Osteocyte (in vitro differentiated cells): Measurements from ENCODE around the gene RAB39A. TPM values are rescaled to one million over a fixed set of nuclear protein-coding genes. Genes with fewer than 3 reads are reported as not detected.

Source experiments
- DNase-seq: peaks from one replicate; pipeline ENCODE4 v3.0.0; 2021; ENCODE audit warnings: mixed read lengths; ENCODE audit not compliant: unreplicated experiment; ENCODE audit errors: extremely low spot score
- H3K27ac Mint-ChIP-seq: one replicate; pipeline ENCODE4 v1.8.0; 2021; ENCODE audit warnings: mild to moderate bottlenecking, mixed read lengths; ENCODE audit not compliant: unreplicated experiment
- H3K27me3 Mint-ChIP-seq: one replicate; pipeline ENCODE4 v1.8.0; 2021; ENCODE audit warnings: mixed read lengths; ENCODE audit not compliant: unreplicated experiment
- H3K36me3 Mint-ChIP-seq: one replicate; pipeline ENCODE4 v1.8.0; 2021; ENCODE audit warnings: mixed read lengths; ENCODE audit not compliant: unreplicated experiment
- H3K4me1 Mint-ChIP-seq: one replicate; pipeline ENCODE4 v1.8.0; 2021; ENCODE audit warnings: mixed read lengths; ENCODE audit not compliant: unreplicated experiment
- H3K4me3 Mint-ChIP-seq: one replicate; pipeline ENCODE4 v1.8.0; 2021; ENCODE audit warnings: mild to moderate bottlenecking, moderate library complexity, mixed read lengths; ENCODE audit not compliant: unreplicated experiment
- H3K9me3 Mint-ChIP-seq: one replicate; pipeline ENCODE4 v1.8.0; 2021; ENCODE audit warnings: mixed read lengths; ENCODE audit not compliant: unreplicated experiment
- CTCF ChIP-seq: fragments of 200-600 bp; sonication (generic); IDR thresholded peaks from 2 replicates; pipeline ENCODE4 v1.5.0; 2021; ENCODE audit warnings: antibody characterized with exemption, mild to moderate bottlenecking, moderate library complexity
- total RNA-seq: library from RNA; stranded (reverse); gene quantifications from 2 replicates; pipeline ENCODE4 v1.2.1, GENCODE V29; 2021

The RAB39A gene
- total RNA-seq, 1 donor from 2014 or later: not detected

- Mint-ChIP-seq H3K27me3 (no peaks in the 10 kb centered on the region), H3K4me1 (no peaks in the 10 kb centered on the region), H3K27ac (no peak overlapping the region), H3K36me3 (no peaks in the 10 kb centered on the region), H3K9me3 (no peaks in the 10 kb centered on the region), H3K4me3 (no peak overlapping the region)
- no peak for DNase-seq
- TF ChIP-seq CTCF: no peak
These were observed 22.9 kb downstream of the RAB39A start for GRCh38 chr11:107951155-107951554.

- Mint-ChIP-seq H3K27me3 (peaks cover 2% of the 10 kb centered on the region), H3K4me3 (no peak overlapping the region)
These were observed 25.2 kb downstream of the RAB39A start for GRCh38 chr11:107953446-107953845.

GRCh38 chr11:107956543-107956942 is 28.3 kb downstream of the RAB39A start:
- no peak for TF ChIP-seq CTCF
- no peak for DNase-seq
- Mint-ChIP-seq H3K27ac (peak overlapping the region; percentile 24), H3K4me1 (peaks cover 11% of the 10 kb centered on the region), H3K4me3 (no peak overlapping the region), H3K9me3 (no peaks in the 10 kb centered on the region), H3K36me3 (no peaks in the 10 kb centered on the region), H3K27me3 (peaks cover 5% of the 10 kb centered on the region)

More at GRCh38 chr11:107953446-107953845, 25.2 kb downstream of the RAB39A start:
- no peak for TF ChIP-seq CTCF
- no peak for DNase-seq
- Mint-ChIP-seq H3K36me3 (no peaks in the 10 kb centered on the region), H3K9me3 (no peaks in the 10 kb centered on the region), H3K27ac (no peak overlapping the region), H3K4me1 (peaks cover 11% of the 10 kb centered on the region)

- Mint-ChIP-seq H3K9me3 (no peaks in the 10 kb centered on the region), H3K36me3 (no peaks in the 10 kb centered on the region), H3K4me1 (peaks cover 11% of the 10 kb centered on the region), H3K27me3 (peaks cover 8% of the 10 kb centered on the region), H3K4me3 (peak overlapping the region; percentile 11), H3K27ac (peak overlapping the region; percentile 24)
- no peak for TF ChIP-seq CTCF
- no peak for DNase-seq
These were observed 28.9 kb downstream of the RAB39A start for GRCh38 chr11:107957109-107957588.

- H3K27ac Mint-ChIP-seq: no peak overlapping the region
- TF ChIP-seq CTCF: no peak
- H3K4me1 Mint-ChIP-seq: peaks cover 11% of the 10 kb centered on the region
- H3K36me3 Mint-ChIP-seq: no peaks in the 10 kb centered on the region
- no peak for DNase-seq
- H3K27me3 Mint-ChIP-seq: peaks cover 8% of the 10 kb centered on the region
- H3K4me3 Mint-ChIP-seq: no peak overlapping the region
- H3K9me3 Mint-ChIP-seq: no peaks in the 10 kb centered on the region
These were observed 33.2 kb downstream of the RAB39A start for GRCh38 chr11:107961480-107961879.
